ENCODE measurements around the gene EYA2.

- TF ChIP-seq CTCF (IDR thresholded peaks at IDR 0.05; ENCODE audit: poor library complexity): no peak
- no peak for TF ChIP-seq EZH2phosphoT487 (IDR thresholded peaks at IDR 0.05; ENCODE audit: low read depth, severe bottlenecking, unreplicated experiment)
- no peak for TF ChIP-seq EZH2 (IDR thresholded peaks at IDR 0.05; ENCODE audit: borderline replicate concordance)
These were observed 132.8 kb downstream of the EYA2 start for GRCh38 chr20:47027456-47027855.

All from hepatocyte (in vitro differentiated cells).